NCI-H2196 (cell line): ENCODE measurements around the gene IDUA.
"Not testable (repeated sequence)": the region's sequence is repeated elsewhere in the genome, so short reads cannot be mapped to it uniquely, and the experiment has no call there.

ENCODE experiments used
- DNase-seq: peaks from one replicate; lab custom pipeline; 2025; ENCODE audit not compliant: unreplicated experiment; lab: John Stamatoyannopoulos, UW

Gene IDUA

GRCh38 chr4:966266-967112 is 20.4 kb upstream of the IDUA start:
- DNase-seq = no peak

DNA sequence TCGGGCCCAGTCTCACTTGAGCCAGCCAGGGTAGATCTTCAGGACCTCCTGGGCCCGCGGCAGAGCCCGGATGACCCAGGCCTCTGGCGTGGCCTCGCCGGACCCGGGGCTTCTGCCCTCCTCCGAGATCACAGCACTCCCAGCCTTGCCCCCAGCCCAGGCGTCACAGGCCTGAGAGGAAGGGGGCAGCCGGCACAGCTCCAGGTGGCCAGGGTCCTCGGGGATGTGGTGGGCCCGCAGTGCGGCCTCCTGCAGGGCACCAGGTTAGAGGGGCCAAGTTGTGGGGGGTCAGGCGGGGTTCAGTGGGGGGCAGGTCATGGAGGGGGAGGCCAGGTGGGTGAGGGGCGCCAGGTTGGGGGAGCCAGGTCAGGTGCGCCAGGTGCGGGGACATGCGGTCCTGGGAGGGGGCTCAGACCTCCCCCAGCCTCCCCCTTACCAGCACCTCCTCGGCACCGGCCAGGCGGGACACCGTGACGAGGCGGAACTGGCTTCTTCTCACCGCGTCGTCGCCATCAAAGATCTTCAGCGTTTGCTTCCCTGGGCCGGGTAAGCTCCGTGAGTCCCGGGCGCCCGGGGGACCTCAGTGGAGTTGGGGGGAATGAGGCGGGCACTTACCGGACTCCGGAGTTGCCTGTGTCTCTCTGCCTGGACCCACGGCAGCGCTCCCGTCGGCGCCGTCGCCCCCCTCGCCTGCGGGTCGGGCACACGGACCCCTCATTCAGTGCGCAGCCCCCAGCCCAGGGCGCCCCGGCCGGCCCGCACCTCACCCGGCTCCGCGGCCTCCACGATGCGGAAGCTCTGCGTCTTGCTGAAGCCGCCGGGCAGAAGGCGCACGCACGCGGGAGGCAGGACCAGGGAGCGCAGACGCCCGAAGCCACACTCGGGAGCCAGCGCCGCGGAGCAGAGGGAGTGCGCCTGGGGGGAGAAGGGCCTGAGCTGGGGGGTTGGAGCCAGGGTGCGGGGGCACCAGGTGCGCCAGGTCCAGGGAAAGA is 19.4 kb upstream of the IDUA start:
- DNase-seq = no peak

DNA sequence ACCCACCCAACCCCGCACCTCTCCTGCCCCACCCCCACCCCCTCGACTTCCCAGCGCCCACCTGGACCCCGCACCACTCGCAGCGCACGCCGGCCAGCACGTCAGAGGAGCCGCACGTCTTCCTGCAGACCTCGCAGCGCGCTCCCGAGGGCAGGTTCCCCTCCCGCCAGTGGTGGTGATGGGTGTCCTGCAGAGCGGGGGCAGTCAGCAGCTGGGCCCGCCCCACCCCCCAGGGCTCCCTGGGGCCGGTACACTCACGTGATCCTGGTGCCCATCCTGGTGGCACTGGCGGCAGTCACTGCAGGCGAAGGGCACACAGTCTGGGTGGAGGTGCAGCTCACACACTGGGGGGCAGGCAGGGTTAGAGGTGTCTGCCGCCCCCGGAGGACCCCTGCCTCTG is 18.6 kb upstream of the IDUA start:
- DNase-seq = no peak

GRCh38 chr4:968621-969394 is 18.0 kb upstream of the IDUA start:
- DNase-seq = no peak

- no peak for DNase-seq
Measured at GRCh38 chr4:970046-970745, 16.6 kb upstream of the IDUA start.

- DNase-seq = no peak
Measured at GRCh38 chr4:970854-971520, 15.9 kb upstream of the IDUA start.

DNA sequence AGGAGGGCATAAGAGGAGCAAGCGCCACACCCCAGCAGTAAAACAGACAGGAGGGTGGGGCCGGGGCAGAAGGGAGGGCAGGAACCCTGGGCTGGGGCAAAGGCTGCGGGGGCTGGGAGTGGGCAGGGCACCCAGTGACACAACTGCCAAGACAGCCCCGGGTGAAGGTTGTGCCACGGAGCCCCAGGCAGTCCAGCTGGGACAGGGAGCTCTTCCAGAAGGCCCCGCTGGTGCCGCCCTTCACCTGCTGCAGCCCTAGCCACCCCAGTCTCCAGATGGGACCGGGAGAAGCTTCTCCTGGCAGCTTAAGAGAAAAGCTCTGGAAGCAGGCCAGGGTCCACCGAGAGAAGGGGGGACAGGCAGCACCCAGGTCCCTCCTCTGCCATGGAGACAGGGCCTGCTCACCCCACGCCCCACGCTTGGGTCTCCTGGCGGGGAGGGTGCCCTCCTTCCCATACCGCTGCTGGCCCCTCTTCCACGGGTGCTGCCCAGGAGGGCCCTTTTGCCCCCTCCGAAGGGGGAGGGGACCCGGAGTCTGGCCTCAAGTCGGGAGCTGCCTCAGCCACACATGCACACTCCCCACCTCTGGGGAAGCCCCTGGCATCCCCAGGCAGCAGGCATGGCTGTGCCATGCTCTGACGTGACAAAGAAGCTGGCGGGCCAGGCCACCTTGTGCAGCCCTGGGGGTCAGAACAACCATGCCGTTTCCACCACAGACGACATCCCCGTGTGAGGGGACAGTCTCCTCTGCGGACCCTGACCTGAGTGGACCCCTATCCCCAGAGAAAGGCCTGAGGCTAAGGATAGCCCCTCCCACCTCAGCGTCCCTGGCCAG is 15.0 kb upstream of the IDUA start:
- DNase-seq = no peak

DNA sequence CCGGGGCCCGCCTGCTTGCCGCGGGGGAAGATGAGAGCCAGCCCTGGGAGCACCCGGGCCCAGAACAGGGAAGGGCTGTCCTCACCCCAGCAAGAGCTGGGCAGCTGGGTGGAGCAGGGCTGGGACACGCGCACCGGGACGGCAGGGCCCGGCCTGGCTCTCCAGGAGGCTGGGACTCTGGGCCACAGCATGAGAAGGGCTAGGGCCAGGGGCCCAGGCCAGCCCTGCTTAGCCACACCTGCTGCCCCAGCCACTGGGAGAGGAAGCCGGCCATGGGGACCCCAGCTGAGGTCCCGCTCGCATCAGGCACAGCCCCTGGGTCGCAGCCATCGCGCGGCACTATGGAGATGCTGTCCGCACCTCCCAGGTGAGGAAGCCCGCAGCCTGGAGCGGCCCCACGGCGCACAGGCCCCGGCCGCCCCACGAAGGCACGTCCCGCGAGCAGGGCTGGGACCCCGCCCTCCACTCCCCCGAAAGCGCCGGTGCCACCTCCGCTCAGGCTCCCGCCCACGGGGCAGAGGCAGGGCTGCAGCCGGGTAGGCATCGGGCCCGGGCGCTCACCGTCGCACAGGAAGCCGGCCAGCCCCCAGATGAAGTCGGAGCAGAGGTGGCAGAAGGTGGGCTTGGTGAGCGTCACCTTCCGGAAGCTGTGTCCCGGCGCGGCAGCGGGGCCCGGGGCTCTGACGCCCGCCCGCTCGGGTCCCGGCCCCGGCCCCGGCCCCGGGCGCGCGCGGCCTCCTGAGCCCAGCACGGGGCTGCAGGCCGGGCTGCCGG is 14.0 kb upstream of the IDUA start:
- no peak for DNase-seq

DNA sequence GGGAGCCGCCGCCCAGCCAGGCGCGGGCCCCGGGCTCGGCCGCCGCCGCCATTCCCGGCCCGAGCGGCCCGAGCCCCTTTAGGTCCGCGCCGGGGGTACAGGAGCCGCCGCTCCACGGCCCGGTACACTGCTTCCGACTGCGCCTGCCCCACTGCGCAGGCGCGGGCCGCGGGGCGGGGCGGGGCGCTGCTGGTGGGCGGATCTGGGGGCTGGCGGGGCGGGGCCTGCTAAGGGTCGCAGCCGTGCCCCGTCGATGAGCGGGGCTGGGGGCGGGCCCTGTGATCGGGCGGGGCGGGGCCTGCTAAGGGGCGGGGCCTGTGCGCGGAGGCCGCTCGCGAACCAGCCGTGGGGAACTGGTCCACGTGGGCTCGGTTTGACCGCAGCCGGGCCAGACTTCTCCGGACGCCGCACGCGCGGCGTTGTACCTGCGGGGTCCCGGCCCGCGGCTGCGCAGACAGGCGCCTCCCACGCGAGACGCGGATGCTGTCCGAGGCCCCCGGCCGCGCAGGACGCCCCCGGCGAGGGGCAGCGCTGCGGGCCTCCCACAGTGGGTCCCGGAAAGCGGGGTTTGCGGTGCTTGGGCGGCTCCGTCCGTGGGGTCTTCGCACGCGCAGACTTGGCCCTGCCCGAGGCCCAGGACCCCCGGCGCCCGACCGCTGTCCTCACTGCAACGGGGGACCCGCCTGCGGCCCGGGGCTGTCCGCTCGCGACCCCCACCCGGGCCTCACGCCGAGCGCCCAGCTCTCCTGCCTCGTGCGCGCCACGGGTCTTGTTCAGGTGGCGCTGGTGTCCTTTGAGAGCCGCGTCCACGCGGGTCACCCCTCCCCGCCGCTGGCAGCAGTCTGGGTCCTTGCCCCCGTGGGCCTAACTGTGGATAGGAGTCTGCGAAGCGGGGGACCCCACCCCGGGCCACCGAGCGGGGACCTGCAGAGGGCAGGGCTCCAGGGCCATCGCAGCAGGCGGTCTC is 13.1 kb upstream of the IDUA start, which contains the start of gene DGKQ:
Gene DGKQ, minus strand, starts transcription at position 139 of the 967 bp plus-strand sequence. Its CDS starts 87 bp downstream, at position 52.
- DNase-seq = peak; percentile 66

DNA sequence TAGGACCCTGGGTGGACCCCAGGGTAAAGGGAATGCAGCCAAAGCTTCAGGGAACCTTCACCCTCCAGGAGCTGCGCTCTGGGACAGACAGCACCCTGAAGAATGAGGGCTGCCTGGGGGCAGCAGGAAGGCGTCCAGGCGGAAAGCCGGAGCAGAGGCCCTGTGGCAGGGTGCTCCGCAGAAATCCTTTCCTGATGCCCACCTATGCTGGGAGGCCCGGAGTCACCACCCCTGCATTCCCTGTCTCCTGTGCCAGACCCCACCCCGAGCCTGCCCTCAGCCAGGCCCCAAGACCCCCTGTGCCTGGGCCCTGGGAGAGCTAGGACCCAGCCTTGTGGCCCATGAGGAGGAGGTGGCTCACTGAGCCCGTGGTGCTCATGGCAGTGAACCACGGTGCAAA is 12.2 kb upstream of the IDUA start:
- DNase-seq = no peak

DNA sequence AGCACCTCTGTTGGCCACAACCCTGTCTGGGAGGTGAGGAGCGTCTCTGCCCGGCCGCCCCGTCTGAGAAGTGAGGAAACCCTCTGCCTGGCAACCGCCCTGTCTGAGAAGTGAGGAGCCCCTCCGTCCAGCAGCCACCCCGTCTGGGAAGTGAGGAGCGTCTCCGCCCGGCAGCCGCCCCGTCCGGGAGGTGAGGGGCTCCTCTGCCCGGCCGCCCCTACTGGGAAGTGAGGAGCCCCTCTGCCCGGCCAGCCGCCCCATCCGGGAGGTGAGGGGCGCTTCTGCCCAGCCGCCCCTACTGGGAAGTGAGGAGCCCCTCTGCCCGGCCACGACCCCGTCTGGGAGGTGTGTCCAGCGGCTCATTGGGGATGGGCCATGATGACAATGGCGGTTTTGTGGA is 10.8 kb upstream of the IDUA start:
- DNase-seq = not testable (repeated sequence)

DNA sequence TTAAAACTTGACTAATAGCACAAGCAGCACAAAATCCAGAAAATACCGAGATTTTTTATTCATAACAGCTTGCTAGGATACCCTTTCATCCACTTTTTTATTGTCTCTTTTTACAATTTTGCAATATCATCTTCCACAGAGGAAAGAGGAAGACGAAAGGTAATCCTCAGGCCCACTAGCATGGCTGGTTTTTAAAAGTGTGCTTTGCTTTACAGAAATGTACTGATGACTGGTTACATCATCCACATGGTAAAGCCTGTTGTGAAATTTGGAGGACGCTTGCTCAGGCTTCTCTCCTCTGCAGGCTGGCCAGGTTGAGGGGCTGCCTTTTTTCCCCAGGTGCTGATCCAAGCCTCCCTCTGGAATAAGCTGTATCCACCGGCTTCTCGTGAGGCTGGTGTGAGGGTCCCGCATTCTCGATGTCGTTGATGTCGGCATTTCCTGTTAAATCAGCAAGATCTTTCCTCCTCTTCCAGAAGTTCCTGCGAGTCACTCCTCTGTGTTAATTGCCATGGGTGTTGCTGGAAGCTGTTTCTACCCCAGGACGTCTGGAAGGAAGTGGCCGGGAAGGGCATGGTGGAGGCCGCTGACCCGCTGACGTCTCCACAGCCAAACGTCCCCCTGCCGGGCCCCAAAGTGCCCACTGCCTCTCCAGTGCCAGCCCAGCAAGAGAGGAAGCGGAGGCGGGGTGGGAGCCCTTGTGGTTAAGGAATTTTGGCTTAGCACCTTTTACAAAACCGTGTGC is 7.7 kb upstream of the IDUA start:
- DNase-seq = no peak

GRCh38 chr4:982291-982690 is 4.6 kb upstream of the IDUA start:
- DNase-seq = no peak

- DNase-seq = no peak
Measured at GRCh38 chr4:982814-983213, 4.0 kb upstream of the IDUA start.

- no peak for DNase-seq
Measured at GRCh38 chr4:984336-985054, 2.3 kb upstream of the IDUA start.
